ENCODE measurements around the gene FAM131A.
A peak's percentile ranks its signal among the peaks of the same experiment; 100 is the strongest.

Gene FAM131A

DNA sequence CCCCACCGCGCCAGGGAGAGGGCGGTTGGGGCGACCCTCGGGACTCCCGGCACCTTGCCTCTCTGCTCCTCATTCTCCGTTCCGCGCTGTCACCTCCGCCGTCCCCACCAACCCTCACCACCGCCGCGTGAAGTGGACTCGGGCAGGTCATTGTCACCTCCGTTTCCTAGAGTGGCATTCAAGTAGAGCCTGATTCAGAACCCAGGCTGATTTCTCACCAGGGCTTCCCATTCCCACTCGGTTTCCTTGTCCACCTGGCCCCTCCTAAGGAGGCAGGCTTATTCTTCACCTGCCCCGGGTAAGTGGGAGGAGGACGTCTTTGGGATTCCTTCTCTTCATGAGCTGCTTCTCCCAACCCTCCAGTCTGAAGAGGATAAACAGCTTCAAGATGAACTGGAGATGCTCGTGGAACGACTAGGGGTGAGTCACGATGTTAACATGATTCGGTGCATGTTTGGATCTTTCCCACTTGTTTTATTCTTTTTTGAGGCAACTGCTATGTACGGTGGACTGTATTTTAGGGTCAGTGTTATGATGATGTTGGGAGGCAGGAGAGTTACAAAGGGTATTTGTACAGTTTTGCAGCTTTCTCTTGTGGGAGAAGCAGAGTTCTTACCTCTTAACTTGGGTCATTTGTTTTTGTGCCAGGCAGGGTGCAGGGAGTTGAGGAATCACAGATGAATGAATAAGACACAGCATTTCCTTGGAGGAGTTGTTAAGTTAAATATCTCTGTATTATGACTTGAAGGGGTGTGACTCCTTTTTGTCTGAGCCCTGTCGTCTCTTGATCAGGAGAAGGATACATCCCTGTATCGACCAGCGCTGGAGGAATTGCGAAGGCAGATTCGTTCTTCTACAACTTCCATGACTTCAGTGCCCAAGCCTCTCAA lies 37.7 kb upstream of the FAM131A start (continued):
- TF ChIP-seq, protein P1, sequence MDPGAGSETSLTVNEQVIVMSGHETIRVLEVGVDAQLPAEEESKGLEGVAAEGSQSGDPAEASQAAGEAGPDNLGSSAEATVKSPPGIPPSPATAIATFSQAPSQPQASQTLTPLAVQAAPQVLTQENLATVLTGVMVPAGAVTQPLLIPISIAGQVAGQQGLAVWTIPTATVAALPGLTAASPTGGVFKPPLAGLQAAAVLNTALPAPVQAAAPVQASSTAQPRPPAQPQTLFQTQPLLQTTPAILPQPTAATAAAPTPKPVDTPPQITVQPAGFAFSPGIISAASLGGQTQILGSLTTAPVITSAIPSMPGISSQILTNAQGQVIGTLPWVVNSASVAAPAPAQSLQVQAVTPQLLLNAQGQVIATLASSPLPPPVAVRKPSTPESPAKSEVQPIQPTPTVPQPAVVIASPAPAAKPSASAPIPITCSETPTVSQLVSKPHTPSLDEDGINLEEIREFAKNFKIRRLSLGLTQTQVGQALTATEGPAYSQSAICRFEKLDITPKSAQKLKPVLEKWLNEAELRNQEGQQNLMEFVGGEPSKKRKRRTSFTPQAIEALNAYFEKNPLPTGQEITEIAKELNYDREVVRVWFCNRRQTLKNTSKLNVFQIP (CRISPR knock-in tag; IDR thresholded peaks at IDR 0.05; ENCODE audit: borderline replicate concordance, low read depth) = no peak
- no peak for TF ChIP-seq ESRRG (CRISPR knock-in tag; IDR thresholded peaks at IDR 0.05)
- TF ChIP-seq GLIS3 (CRISPR knock-in tag; IDR thresholded peaks at IDR 0.05) = no peak

DNA sequence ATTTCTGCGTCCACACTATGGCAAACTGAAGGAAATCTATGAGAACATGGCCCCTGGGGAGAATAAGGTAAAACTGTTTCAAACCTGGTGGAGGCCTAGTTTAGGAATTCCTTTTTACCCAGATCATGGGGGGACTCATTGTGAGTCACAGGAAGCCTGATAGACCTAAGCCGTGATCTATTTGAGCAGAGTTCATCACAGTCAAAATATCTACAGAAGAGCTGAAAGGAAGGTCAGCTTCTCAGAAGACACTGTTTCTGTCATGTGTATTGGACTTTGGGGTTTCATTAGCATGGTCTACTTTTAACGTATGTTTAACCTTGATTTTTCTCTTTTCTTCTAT lies 37.1 kb upstream of the FAM131A start:
- no peak for ATAC-seq

DNA sequence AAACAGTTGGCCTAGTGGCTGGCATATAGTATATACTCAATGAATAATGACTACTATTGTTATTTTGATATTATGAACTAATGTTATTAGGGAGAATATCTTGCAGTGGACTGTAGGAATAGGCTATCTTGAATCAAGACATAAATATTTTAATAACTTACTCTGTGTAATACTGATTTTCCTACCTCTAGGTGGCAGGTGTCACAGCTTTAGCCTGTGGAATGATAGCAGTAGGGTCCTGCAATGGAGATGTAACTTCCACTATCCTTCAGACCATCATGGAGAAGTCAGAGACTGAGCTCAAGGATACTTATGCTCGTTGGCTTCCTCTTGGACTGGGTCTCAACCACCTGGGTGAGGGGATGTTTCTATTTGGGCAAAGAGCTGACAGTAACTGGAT lies 31.8 kb upstream of the FAM131A start:
- peak; percentile 88 for ATAC-seq

More for the DNA sequence above, 37.1 kb upstream of the FAM131A start:
- TF ChIP-seq CSDC2 (CRISPR knock-in tag; IDR thresholded peaks at IDR 0.05) (no peak), OSR1 (CRISPR knock-in tag; IDR thresholded peaks at IDR 0.05) (no peak), GLIS3 (CRISPR knock-in tag; IDR thresholded peaks at IDR 0.05) (no peak), SNAI2 (CRISPR knock-in tag; IDR thresholded peaks at IDR 0.05) (no peak), TOX (CRISPR knock-in tag; IDR thresholded peaks at IDR 0.05; ENCODE audit: borderline replicate concordance) (no peak), ZFP30 (CRISPR knock-in tag; IDR thresholded peaks at IDR 0.05) (no peak), ARNTL (CRISPR knock-in tag; IDR thresholded peaks at IDR 0.05; ENCODE audit: borderline replicate concordance, low read depth) (no peak), RARB (CRISPR knock-in tag; IDR thresholded peaks at IDR 0.05) (no peak), ZNF565 (CRISPR knock-in tag; conservative IDR thresholded peaks at IDR 0.05; ENCODE audit: low read depth) (no peak), TCF4 (CRISPR knock-in tag; IDR thresholded peaks at IDR 0.05; ENCODE audit: borderline replicate concordance) (no peak)
- TF ChIP-seq, protein P2, sequence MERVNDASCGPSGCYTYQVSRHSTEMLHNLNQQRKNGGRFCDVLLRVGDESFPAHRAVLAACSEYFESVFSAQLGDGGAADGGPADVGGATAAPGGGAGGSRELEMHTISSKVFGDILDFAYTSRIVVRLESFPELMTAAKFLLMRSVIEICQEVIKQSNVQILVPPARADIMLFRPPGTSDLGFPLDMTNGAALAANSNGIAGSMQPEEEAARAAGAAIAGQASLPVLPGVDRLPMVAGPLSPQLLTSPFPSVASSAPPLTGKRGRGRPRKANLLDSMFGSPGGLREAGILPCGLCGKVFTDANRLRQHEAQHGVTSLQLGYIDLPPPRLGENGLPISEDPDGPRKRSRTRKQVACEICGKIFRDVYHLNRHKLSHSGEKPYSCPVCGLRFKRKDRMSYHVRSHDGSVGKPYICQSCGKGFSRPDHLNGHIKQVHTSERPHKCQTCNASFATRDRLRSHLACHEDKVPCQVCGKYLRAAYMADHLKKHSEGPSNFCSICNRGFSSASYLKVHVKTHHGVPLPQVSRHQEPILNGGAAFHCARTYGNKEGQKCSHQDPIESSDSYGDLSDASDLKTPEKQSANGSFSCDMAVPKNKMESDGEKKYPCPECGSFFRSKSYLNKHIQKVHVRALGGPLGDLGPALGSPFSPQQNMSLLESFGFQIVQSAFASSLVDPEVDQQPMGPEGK (CRISPR knock-in tag; IDR thresholded peaks at IDR 0.05; ENCODE audit: borderline replicate concordance) = no peak
- TF ChIP-seq, protein P3, sequence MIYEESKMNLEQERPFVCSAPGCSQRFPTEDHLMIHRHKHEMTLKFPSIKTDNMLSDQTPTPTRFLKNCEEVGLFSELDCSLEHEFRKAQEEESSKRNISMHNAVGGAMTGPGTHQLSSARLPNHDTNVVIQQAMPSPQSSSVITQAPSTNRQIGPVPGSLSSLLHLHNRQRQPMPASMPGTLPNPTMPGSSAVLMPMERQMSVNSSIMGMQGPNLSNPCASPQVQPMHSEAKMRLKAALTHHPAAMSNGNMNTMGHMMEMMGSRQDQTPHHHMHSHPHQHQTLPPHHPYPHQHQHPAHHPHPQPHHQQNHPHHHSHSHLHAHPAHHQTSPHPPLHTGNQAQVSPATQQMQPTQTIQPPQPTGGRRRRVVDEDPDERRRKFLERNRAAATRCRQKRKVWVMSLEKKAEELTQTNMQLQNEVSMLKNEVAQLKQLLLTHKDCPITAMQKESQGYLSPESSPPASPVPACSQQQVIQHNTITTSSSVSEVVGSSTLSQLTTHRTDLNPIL (CRISPR knock-in tag; IDR thresholded peaks at IDR 0.05; ENCODE audit: low read depth) = no peak

More for the DNA sequence above, 31.8 kb upstream of the FAM131A start:
- TF ChIP-seq, protein P2 (CRISPR knock-in tag; IDR thresholded peaks at IDR 0.05; ENCODE audit: borderline replicate concordance) = no peak
- no peak for TF ChIP-seq RARB (CRISPR knock-in tag; IDR thresholded peaks at IDR 0.05)
- TF ChIP-seq OSR1 (CRISPR knock-in tag; IDR thresholded peaks at IDR 0.05) = no peak
- TF ChIP-seq, protein P4, sequence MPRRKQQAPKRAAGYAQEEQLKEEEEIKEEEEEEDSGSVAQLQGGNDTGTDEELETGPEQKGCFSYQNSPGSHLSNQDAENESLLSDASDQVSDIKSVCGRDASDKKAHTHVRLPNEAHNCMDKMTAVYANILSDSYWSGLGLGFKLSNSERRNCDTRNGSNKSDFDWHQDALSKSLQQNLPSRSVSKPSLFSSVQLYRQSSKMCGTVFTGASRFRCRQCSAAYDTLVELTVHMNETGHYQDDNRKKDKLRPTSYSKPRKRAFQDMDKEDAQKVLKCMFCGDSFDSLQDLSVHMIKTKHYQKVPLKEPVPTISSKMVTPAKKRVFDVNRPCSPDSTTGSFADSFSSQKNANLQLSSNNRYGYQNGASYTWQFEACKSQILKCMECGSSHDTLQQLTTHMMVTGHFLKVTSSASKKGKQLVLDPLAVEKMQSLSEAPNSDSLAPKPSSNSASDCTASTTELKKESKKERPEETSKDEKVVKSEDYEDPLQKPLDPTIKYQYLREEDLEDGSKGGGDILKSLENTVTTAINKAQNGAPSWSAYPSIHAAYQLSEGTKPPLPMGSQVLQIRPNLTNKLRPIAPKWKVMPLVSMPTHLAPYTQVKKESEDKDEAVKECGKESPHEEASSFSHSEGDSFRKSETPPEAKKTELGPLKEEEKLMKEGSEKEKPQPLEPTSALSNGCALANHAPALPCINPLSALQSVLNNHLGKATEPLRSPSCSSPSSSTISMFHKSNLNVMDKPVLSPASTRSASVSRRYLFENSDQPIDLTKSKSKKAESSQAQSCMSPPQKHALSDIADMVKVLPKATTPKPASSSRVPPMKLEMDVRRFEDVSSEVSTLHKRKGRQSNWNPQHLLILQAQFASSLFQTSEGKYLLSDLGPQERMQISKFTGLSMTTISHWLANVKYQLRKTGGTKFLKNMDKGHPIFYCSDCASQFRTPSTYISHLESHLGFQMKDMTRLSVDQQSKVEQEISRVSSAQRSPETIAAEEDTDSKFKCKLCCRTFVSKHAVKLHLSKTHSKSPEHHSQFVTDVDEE (CRISPR knock-in tag; IDR thresholded peaks at IDR 0.05) = no peak
- TF ChIP-seq ESRRG (CRISPR knock-in tag; IDR thresholded peaks at IDR 0.05) = no peak
- TF ChIP-seq ZNF8 (CRISPR knock-in tag; IDR thresholded peaks at IDR 0.05) = no peak
- TF ChIP-seq, protein P3 (CRISPR knock-in tag; IDR thresholded peaks at IDR 0.05; ENCODE audit: low read depth) = no peak
- no peak for TF ChIP-seq GLIS3 (CRISPR knock-in tag; IDR thresholded peaks at IDR 0.05)
- no peak for TF ChIP-seq TOX (CRISPR knock-in tag; IDR thresholded peaks at IDR 0.05; ENCODE audit: borderline replicate concordance)
- no peak for TF ChIP-seq ZNF70 (CRISPR knock-in tag; IDR thresholded peaks at IDR 0.05)

All from SK-N-SH treated with all-trans-retinoic acid at 6 μM for 48 hours (cell line).